Measurements from ENCODE around the gene CRTAP. TPM values are rescaled to one million over a fixed set of nuclear protein-coding genes. Genes with fewer than 3 reads are reported as not detected.
"Not testable (repeated sequence)": the region's sequence is repeated elsewhere in the genome, so short reads cannot be mapped to it uniquely, and the experiment has no call there.

CRTAP gene
- total RNA-seq, result 100 to 1,000 TPM; 174 to 687 (median 286) TPM

DNA sequence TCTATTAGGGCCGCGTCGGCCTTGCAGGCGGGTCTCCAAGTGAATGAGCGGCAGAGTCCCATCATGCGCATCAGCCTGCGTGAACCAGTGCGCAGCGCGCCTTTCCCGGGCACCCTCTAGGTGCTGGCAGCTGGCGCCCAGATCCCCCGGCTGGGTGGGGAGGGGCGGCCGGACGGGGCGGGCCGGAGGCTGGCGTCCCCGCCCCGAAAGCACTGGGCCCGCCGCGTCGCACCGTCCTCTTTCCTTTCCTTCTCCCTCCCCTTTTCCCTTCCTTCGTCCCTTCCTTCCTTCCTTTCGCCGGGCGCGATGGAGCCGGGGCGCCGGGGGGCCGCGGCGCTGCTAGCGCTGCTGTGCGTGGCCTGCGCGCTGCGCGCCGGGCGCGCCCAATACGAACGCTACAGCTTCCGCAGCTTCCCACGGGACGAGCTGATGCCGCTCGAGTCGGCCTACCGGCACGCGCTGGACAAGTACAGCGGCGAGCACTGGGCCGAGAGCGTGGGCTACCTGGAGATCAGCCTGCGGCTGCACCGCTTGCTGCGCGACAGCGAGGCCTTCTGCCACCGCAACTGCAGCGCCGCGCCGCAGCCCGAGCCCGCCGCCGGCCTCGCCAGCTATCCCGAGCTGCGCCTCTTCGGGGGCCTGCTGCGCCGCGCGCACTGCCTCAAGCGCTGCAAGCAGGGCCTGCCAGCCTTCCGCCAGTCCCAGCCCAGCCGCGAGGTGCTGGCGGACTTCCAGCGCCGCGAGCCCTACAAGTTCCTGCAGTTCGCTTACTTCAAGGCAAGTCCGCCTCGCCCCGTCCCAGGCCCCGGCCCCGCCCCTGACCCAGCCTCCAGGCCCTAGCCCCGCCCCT, at the start of gene CRTAP:
Gene CRTAP (plus strand): TSS at position 243 of the 850 bp plus-strand sequence. CDS start 64 bp downstream, at position 307.
- Histone ChIP-seq H3K27ac (peak within 1 kb of the TSS; percentile 93), H3K27me3 (no peaks in the 10 kb centered on the region), H3K4me1 (no peaks in the 10 kb centered on the region), H3K36me3 (no peaks in the 10 kb centered on the region), H3K9me3 (no peaks in the 10 kb centered on the region), H3K4me3 (peak within 1 kb of the TSS; percentile 35 to 56)
- TF ChIP-seq CTCF (IDR thresholded peaks at IDR 0.05) (peak in 1 of 4 experiments; percentile 24), POLR2A (IDR thresholded peaks at IDR 0.05) (peak in 1 of 2 donors; percentile 40)
- peak; percentile 97 for DNase-seq
- intact Hi-C loops (cut with DNase I; ENCODE audit: low total_unique reads), result no loop called here

- no peak overlapping the region for H3K4me3 ChIP-seq
- TF ChIP-seq POLR2A (IDR thresholded peaks at IDR 0.05) (no peak), CTCF (IDR thresholded peaks at IDR 0.05) (no peak)
- H3K36me3 ChIP-seq, result no peaks in the 10 kb centered on the region
- H3K27me3 ChIP-seq, result no peaks in the 10 kb centered on the region
- H3K4me1 ChIP-seq, result no peaks in the 10 kb centered on the region
- no peaks in the 10 kb centered on the region for H3K9me3 ChIP-seq
- H3K27ac ChIP-seq, result no peak overlapping the region
- intact Hi-C loops (cut with DNase I; ENCODE audit: low total_unique reads), result no loop called here
- no peak for DNase-seq
Observed at GRCh38 chr3:33064929-33065328, 48.9 kb upstream of the CRTAP start.

DNA sequence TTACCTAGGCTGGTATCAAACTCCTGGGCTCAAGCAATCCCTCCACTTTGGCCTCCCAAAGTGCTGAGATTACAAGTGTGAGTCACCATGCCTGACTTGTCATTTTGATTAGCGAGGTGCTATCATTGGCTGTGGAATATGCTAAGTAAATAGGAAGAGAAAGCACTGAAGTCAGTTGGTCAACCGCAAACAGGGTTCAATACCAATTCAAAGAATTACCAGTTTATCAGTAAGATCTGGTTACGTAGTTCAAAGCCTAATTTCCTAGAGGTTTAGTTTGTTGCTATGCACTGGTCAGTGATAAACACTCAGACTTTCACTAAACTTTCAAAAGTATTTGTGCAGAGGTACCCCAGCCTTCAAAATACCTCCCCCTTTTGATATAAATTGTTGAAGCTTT, 46.3 kb upstream of the CRTAP start:
- TF ChIP-seq CTCF (IDR thresholded peaks at IDR 0.05) (no peak), POLR2A (IDR thresholded peaks at IDR 0.05) (no peak)
- H3K27ac ChIP-seq, result no peak overlapping the region
- intact Hi-C loops (cut with DNase I; ENCODE audit: low total_unique reads), result no loop called here
- H3K9me3 ChIP-seq, result no peaks in the 10 kb centered on the region
- no peaks in the 10 kb centered on the region for H3K36me3 ChIP-seq
- H3K4me3 ChIP-seq, result no peak overlapping the region
- H3K4me1 ChIP-seq, result no peaks in the 10 kb centered on the region
- no peak for DNase-seq
- no peaks in the 10 kb centered on the region for H3K27me3 ChIP-seq

- H3K27ac ChIP-seq; H3K27me3 ChIP-seq; DNase-seq; H3K4me3 ChIP-seq; H3K36me3 ChIP-seq; H3K9me3 ChIP-seq; intact Hi-C loops (cut with DNase I; ENCODE audit: low total_unique reads); H3K4me1 ChIP-seq: not testable (repeated sequence)
Observed at GRCh38 chr3:33069862-33070261, 44.0 kb upstream of the CRTAP start.

DNA sequence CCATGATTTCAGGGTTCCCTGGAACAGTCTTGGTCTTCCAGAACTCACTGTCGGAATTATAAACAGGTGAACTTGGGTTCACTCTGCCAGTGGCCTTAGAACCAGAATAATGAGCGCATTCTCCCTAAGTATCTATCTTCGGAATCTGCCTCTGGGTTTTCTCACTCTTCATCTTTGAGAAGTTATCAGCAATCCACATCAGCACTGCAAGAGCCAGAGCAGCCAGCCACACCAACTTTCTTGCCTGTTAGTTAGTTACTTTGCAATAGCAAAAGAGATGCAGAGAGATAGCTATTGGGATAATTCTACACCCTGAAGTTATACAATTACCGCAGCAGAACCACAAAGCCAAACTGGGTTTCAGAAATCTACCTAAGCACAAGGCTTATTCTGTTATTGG, 42.6 kb upstream of the CRTAP start:
- no peak overlapping the region for H3K4me3 ChIP-seq
- no peaks in the 10 kb centered on the region for H3K27me3 ChIP-seq
- H3K27ac ChIP-seq, result no peak overlapping the region
- no peaks in the 10 kb centered on the region for H3K9me3 ChIP-seq
- H3K4me1 ChIP-seq, result no peaks in the 10 kb centered on the region
- TF ChIP-seq POLR2A (IDR thresholded peaks at IDR 0.05) (no peak), CTCF (IDR thresholded peaks at IDR 0.05) (no peak)
- no peak for DNase-seq
- no peaks in the 10 kb centered on the region for H3K36me3 ChIP-seq
- intact Hi-C loops (cut with DNase I; ENCODE audit: low total_unique reads), result no loop called here

All from uterus (tissue), 4 donors.